ENCODE data around the gene MYD88.
"Not testable (repeated sequence)": the region's sequence is repeated elsewhere in the genome, so short reads cannot be mapped to it uniquely, and the experiment has no call there.

Gene MYD88

DNA sequence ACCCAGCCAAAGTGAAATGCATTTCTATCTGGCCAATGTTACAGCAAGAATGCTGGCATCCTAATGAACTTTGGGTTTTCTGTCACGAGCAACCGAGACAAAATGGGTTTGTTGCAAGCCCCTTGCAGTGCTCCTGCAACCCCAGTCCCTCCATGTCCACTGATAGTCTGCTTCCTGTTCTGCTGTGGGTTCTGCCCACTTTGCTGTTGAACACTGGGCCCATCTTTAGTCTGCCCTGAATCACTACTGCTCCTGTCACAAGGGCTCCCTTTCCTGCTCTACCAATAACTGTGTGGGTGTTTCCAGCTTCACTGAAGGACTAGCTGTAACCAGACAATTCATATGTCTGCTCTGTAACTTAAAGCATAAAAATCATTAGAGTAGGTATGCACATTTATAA, 14.1 kb downstream of the MYD88 start:
- Histone ChIP-seq H3K4me1 (ENCODE audit: insufficient read depth, low read length) (no peaks in the 10 kb centered on the region), H3K27me3 (ENCODE audit: insufficient read depth, low read length) (no peaks in the 10 kb centered on the region; the same call in 1 of the 2 replicates), H3K9ac (ENCODE audit: low read depth, low read length) (no peak overlapping the region), H3K9me3 (ENCODE audit: insufficient read depth, low read depth, low read length) (no peaks in the 10 kb centered on the region), H3K36me3 (ENCODE audit: insufficient read depth, low read depth, low read length) (no peaks in the 10 kb centered on the region), H3K27ac (ENCODE audit: low read length) (no peak overlapping the region), H3K4me3 (ENCODE audit: low read length) (no peak overlapping the region)

DNA sequence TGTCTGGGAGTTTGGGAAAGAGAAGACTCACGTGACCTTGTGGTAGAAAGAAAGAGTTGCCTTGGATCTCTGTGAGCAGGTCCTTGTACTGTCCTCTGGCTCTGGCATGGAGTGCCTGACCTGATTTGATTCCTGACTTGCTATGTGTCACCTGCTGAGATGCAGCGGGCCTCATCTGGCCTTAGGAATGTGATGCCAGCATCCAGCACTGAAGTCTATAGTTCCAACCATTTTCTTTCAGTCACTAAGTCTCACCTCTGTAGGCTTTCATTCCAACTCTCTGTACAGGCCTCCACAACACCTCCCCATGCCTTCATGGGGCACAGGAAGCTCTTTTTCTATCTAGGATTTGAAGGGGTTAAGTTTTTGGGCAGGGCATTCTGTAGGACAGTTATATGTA, 14.8 kb downstream of the MYD88 start:
- Histone ChIP-seq H3K4me1 (ENCODE audit: insufficient read depth, low read length) (no peaks in the 10 kb centered on the region), H3K27me3 (ENCODE audit: insufficient read depth, low read length) (no peaks in the 10 kb centered on the region; the same call in 1 of the 2 replicates), H3K9ac (ENCODE audit: low read depth, low read length) (no peak overlapping the region), H3K9me3 (ENCODE audit: insufficient read depth, low read depth, low read length) (no peaks in the 10 kb centered on the region), H3K36me3 (ENCODE audit: insufficient read depth, low read depth, low read length) (no peaks in the 10 kb centered on the region), H3K4me3 (ENCODE audit: low read length) (no peak overlapping the region), H3K27ac (ENCODE audit: low read length) (no peak overlapping the region)

DNA sequence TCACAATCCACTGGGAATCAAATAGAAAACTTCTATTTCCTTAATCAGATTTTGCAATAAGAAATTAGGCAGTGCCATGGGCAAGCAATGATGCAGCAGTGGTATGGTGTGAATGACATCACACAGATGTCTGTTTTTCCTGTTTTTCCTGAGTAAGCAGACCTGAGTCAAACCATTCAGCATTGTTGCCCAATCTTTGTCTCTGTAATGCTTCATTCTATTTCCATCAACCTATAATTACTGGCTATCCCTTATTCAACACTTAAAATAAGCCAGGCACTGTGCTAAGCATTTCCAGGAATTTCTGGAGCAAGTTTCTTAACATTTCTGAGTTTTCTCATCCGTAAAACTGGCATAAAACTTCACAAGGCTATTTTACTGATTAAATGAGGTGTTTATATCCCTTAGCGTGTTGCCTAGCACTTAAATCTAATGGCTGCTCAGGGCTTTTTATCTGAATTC, 15.6 kb downstream of the MYD88 start:
- Histone ChIP-seq H3K9ac (ENCODE audit: low read depth, low read length) (no peak overlapping the region), H3K4me1 (ENCODE audit: insufficient read depth, low read length) (no peaks in the 10 kb centered on the region), H3K27me3 (ENCODE audit: insufficient read depth, low read length) (no peaks in the 10 kb centered on the region; the same call in 1 of the 2 replicates), H3K36me3 (ENCODE audit: insufficient read depth, low read depth, low read length) (no peaks in the 10 kb centered on the region), H3K27ac (ENCODE audit: low read length) (no peak overlapping the region), H3K4me3 (ENCODE audit: low read length) (no peak overlapping the region), H3K9me3 (ENCODE audit: insufficient read depth, low read depth, low read length) (no peaks in the 10 kb centered on the region)

DNA sequence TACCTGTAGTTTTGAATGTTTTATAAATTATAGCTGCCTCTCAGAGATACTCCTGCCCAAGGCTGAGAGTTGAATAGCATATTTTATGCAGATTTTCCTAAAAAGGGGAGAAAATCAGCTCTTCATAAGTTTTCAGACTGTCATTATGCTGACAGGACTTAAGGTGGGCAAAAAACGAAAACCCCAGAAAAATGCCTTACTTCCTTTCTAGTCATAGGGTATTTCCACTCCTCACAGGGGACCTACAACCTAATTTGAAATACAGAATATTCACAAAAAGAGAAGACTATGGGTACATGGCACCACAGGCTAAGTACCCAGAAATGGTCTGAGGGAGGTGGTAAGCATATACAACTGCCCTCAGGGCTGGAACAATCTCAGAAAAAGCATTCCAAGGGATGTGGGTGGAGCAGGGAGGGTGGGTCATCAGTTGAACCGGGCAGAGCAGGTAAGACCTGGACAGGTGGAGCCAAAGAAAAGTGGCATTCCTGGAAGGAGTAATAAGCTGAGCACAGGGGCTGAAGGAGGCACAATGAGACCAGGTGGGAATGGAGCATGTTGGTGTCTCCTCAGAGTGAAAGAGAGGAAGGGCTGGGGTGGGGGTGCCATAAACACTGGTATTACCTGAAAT, 16.3 kb downstream of the MYD88 start:
- H3K9ac ChIP-seq (ENCODE audit: low read depth, low read length): no peak overlapping the region
- H3K27ac ChIP-seq (ENCODE audit: low read length): no peak overlapping the region
- H3K4me1 ChIP-seq (ENCODE audit: insufficient read depth, low read length): no peaks in the 10 kb centered on the region
- no peaks in the 10 kb centered on the region for H3K36me3 ChIP-seq (ENCODE audit: insufficient read depth, low read depth, low read length)
- no peak overlapping the region for H3K4me3 ChIP-seq (ENCODE audit: low read length)
- no peaks in the 10 kb centered on the region; the same call in 1 of the 2 replicates for H3K27me3 ChIP-seq (ENCODE audit: insufficient read depth, low read length)
- H3K9me3 ChIP-seq (ENCODE audit: insufficient read depth, low read depth, low read length): no peaks in the 10 kb centered on the region

DNA sequence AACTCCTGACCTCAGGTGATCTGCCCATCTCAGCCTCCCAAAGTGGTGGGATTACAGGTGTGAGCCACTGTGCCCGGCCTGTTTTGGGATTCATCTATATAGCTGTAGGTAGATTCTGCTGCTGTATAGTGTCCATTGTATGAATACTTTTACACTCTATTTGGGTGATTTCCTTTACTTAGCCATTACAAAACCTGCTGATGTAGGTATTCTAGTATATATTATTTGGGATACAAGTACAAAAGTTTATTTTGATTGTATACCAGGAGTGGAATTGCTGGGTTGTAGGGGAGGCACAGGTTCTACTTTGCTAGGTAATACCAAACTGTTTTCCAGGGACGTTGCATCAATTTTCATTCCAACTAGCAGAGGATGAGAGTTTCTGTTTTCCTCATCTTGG, 17.4 kb downstream of the MYD88 start:
- Histone ChIP-seq H3K9ac (ENCODE audit: low read depth, low read length) (no peak overlapping the region), H3K9me3 (ENCODE audit: insufficient read depth, low read depth, low read length) (no peaks in the 10 kb centered on the region), H3K4me1 (ENCODE audit: insufficient read depth, low read length) (no peaks in the 10 kb centered on the region), H3K27me3 (ENCODE audit: insufficient read depth, low read length) (no peaks in the 10 kb centered on the region; the same call in 1 of the 2 replicates), H3K4me3 (ENCODE audit: low read length) (no peak overlapping the region), H3K36me3 (ENCODE audit: insufficient read depth, low read depth, low read length) (no peaks in the 10 kb centered on the region), H3K27ac (ENCODE audit: low read length) (no peak overlapping the region)

DNA sequence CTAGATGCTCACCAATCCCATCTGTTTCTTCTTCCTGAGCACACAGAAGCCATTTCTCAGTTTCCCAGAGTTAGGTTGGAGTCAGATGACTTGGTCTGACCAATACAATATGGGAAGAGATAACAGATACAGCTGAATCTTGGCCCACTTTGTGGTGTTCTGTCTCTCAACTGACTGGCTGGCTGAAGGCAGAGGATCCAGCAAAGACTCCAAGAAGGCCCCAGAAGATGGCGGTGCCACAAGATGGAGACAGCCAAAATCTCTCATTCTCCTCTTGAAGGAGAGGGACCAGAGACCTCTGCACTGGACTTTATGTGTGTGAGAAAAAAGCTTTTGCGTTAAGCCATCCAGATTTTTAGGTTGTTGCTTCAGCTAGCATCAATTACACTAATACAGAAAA, 18.7 kb downstream of the MYD88 start:
- Histone ChIP-seq H3K9ac (ENCODE audit: low read depth, low read length) (no peak overlapping the region), H3K9me3 (ENCODE audit: insufficient read depth, low read depth, low read length) (no peaks in the 10 kb centered on the region), H3K4me1 (ENCODE audit: insufficient read depth, low read length) (no peaks in the 10 kb centered on the region), H3K36me3 (ENCODE audit: insufficient read depth, low read depth, low read length) (no peaks in the 10 kb centered on the region), H3K27me3 (ENCODE audit: insufficient read depth, low read length) (no peaks in the 10 kb centered on the region; the same call in 1 of the 2 replicates), H3K4me3 (ENCODE audit: low read length) (no peak overlapping the region), H3K27ac (ENCODE audit: low read length) (no peak overlapping the region)

DNA sequence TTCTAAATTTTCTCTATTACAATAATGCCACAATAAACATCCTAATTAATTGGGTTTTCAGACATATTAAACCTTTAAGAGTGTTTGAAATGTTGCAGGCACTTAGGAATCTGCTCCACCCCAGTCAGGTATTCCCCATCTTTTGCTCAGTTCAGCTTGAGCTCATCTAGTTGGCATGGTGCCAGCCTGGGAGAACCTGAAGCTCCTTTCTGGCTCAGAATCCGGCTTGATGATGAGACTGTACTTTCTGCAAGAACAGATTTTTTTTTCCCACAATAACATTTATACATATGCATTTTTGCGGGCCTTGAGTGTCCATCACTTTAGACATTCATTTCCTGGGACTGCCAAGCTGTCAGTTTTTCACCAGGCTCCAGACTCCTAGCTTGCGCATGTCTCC, 19.1 kb downstream of the MYD88 start:
- H3K4me1 ChIP-seq (ENCODE audit: insufficient read depth, low read length): no peaks in the 10 kb centered on the region
- no peak overlapping the region for H3K4me3 ChIP-seq (ENCODE audit: low read length)
- no peak overlapping the region for H3K9ac ChIP-seq (ENCODE audit: low read depth, low read length)
- H3K36me3 ChIP-seq (ENCODE audit: insufficient read depth, low read depth, low read length): no peaks in the 10 kb centered on the region
- H3K27me3 ChIP-seq (ENCODE audit: insufficient read depth, low read length): no peaks in the 10 kb centered on the region; the same call in 1 of the 2 replicates
- H3K27ac ChIP-seq (ENCODE audit: low read length): no peak overlapping the region
- no peaks in the 10 kb centered on the region for H3K9me3 ChIP-seq (ENCODE audit: insufficient read depth, low read depth, low read length)

DNA sequence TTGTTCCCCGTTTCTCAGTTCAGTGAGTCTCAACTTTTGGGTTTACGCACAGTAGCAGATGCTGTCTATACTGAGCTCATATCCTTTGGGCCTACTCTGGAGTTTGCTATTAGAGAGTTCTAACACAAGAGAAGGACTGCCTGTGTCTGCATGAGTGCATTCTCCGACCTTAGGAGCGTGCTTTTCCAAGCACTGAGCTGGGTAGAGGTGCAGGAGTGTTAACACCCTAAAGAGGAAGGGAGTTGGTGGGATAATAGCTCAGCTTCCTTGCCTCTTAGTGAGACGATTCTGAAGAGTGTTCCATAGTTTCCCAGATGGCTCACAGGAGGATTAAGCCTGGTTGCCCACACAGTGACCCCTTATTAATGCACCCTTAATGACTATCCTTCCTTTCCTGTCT, 20.0 kb downstream of the MYD88 start:
- Histone ChIP-seq H3K27me3 (ENCODE audit: insufficient read depth, low read length) (no peaks in the 10 kb centered on the region; the same call in 1 of the 2 replicates), H3K4me1 (ENCODE audit: insufficient read depth, low read length) (no peaks in the 10 kb centered on the region), H3K9ac (ENCODE audit: low read depth, low read length) (no peak overlapping the region), H3K27ac (ENCODE audit: low read length) (no peak overlapping the region), H3K9me3 (ENCODE audit: insufficient read depth, low read depth, low read length) (no peaks in the 10 kb centered on the region), H3K36me3 (ENCODE audit: insufficient read depth, low read depth, low read length) (no peaks in the 10 kb centered on the region), H3K4me3 (ENCODE audit: low read length) (no peak overlapping the region)

DNA sequence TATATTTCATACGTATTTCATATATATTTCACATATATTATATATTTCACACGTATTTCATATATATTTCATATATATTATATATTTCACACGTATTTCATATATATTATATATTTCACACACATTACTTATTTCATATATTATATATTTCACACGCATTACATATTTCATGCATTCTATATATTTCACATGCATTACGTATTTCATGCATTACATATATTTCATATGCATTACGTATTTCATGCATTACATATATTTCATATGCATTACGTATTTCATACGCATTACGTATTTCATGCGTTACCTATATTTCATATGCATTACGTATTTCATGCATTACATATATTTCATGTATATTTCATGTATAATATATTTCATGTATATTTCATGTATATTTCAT, 22.2 kb downstream of the MYD88 start:
- H3K27me3 ChIP-seq (ENCODE audit: insufficient read depth, low read length); H3K4me1 ChIP-seq (ENCODE audit: insufficient read depth, low read length); H3K4me3 ChIP-seq (ENCODE audit: low read length); H3K9me3 ChIP-seq (ENCODE audit: insufficient read depth, low read depth, low read length); H3K36me3 ChIP-seq (ENCODE audit: insufficient read depth, low read depth, low read length); H3K27ac ChIP-seq (ENCODE audit: low read length); H3K9ac ChIP-seq (ENCODE audit: low read depth, low read length): not testable (repeated sequence)

DNA sequence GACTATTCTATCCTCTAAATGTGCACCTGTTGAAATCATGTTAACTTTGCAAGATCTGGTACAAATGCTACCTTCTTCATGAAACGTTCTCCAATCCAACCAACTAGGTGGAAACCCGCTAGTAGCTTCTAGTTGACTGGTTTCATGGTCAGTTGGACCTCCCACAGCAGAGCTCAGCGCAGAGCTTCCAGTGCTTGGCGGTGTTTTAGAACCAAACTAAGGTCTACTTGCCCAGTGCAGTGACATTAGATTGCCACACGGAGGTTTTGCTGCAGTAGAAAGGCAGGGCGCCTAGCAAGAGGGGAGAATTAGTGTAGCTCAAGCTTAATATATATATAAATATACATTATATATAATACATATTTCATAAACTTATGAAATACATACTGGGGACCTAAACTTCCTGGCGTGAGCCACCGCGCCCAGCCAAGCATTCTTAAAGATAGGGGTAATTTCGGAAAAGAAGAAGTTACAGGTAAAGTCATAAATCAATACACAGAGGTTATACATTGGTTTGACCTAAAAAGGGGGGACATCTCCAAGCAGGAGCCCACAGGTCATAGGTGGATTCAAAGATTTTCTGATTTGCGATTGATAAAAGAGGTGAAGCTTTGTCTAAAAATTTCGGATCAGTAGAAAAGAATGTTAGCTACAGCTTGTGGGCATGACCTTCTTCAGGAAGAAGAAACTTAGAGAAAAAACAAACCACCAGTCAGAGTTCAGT, 24.8 kb downstream of the MYD88 start:
- H3K27me3 ChIP-seq (ENCODE audit: insufficient read depth, low read length): no peaks in the 10 kb centered on the region
- peaks cover 3% of the 10 kb centered on the region; the same call in 1 of the 2 replicates for H3K4me1 ChIP-seq (ENCODE audit: insufficient read depth, low read length)
- no peaks in the 10 kb centered on the region for H3K36me3 ChIP-seq (ENCODE audit: insufficient read depth, low read depth, low read length)
- H3K9ac ChIP-seq (ENCODE audit: low read depth, low read length): no peak overlapping the region
- H3K9me3 ChIP-seq (ENCODE audit: insufficient read depth, low read depth, low read length): no peaks in the 10 kb centered on the region
- no peak overlapping the region for H3K27ac ChIP-seq (ENCODE audit: low read length)
- no peak overlapping the region for H3K4me3 ChIP-seq (ENCODE audit: low read length)

DNA sequence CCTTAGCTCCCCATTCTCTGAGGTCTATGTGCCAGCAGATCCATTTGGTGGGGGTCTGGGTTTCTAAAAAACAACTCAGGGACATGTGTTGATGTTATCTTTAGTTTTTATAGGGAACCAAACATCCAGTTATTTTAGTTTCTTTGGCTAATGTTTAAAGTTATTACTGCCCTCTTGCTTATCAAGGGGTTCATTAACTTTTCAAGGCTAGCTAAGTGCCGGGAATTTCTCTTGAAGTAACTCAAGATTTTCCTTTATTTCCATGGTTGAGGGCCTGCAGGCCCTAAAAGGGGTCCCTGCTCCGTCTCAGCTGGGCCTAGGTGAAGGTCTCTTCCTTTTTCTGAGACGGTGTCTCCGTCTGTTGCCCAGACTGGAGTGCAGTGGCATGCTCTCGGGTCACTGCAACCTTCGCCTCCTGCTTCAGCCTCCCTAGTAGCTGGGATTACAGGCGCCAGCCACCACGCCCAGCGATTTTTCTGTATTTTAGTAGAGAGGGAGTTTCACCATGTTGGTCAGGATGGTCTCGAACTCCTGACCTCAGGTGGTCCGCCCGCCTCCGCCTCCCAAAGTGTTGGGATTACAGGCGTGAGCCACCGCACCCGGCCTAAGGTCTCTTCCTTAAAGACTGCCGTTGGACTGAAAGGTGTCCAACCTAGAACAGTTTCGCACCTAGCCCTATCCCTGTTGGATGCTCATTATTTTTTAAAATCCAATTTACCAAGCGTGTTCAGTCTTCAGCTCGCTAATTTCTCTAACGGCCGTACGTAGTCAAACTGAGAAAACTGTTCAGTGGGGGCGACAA, 25.6 kb downstream of the MYD88 start:
- H3K4me3 ChIP-seq (ENCODE audit: low read length): peak overlapping the region; percentile 93
- H3K27ac ChIP-seq (ENCODE audit: low read length): no peak overlapping the region
- no peaks in the 10 kb centered on the region for H3K27me3 ChIP-seq (ENCODE audit: insufficient read depth, low read length)
- no peaks in the 10 kb centered on the region for H3K9me3 ChIP-seq (ENCODE audit: insufficient read depth, low read depth, low read length)
- peak overlapping the region; percentile 95; the same call in 1 of the 2 replicates for H3K9ac ChIP-seq (ENCODE audit: low read depth, low read length)
- H3K4me1 ChIP-seq (ENCODE audit: insufficient read depth, low read length): peaks cover 3% of the 10 kb centered on the region; the same call in 1 of the 2 replicates
- H3K36me3 ChIP-seq (ENCODE audit: insufficient read depth, low read depth, low read length): no peaks in the 10 kb centered on the region
